Chondrocyte (in vitro differentiated cells): ENCODE data around the gene PAX5. TPM values are rescaled to one million over a fixed set of nuclear protein-coding genes. Genes with fewer than 3 reads are reported as not detected.
A peak's percentile ranks its signal among the peaks of the same experiment; 100 is the strongest.

Experiments
- DNase-seq: peaks from one replicate; pipeline ENCODE4 v3.0.0; 2021; ENCODE audit warnings: mixed read lengths, low spot score
- H3K27ac Mint-ChIP-seq: one replicate; pipeline ENCODE4 v1.8.0; 2021; ENCODE audit warnings: mild to moderate bottlenecking, moderate library complexity, mixed read lengths; ENCODE audit not compliant: unreplicated experiment
- H3K27me3 Mint-ChIP-seq: 2 replicates; pipeline ENCODE4 v1.8.0; 2021; ENCODE audit warnings: low read depth, mixed read lengths
- H3K36me3 Mint-ChIP-seq: 2 replicates; pipeline ENCODE4 v1.8.0; 2021; ENCODE audit warnings: low read depth, mixed read lengths
- H3K4me1 Mint-ChIP-seq: 2 replicates; pipeline ENCODE4 v1.8.0; 2021; ENCODE audit warnings: low read depth, mild to moderate bottlenecking, mixed read lengths
- H3K4me3 Mint-ChIP-seq: one replicate; pipeline ENCODE4 v1.8.0; 2021; ENCODE audit warnings: mild to moderate bottlenecking, moderate library complexity, mixed read lengths; ENCODE audit not compliant: unreplicated experiment
- H3K9me3 Mint-ChIP-seq: 2 replicates; pipeline ENCODE4 v1.8.0; 2021; ENCODE audit warnings: low read depth, mixed read lengths
- total RNA-seq: library from RNA; stranded (reverse); gene quantifications from 3 replicates; pipeline ENCODE4 v1.2.1, GENCODE V29; 2021
- TF ChIP-seq, protein P1 (sequence below): fragments of 200-600 bp; sonication (generic); IDR thresholded peaks from 2 replicates; pipeline ENCODE4 v1.5.0; 2021; ENCODE audit warnings: antibody characterized with exemption, mild to moderate bottlenecking, moderate library complexity

Gene PAX5
- total RNA-seq, 1 donor from 2014 or later = not detected

DNA sequence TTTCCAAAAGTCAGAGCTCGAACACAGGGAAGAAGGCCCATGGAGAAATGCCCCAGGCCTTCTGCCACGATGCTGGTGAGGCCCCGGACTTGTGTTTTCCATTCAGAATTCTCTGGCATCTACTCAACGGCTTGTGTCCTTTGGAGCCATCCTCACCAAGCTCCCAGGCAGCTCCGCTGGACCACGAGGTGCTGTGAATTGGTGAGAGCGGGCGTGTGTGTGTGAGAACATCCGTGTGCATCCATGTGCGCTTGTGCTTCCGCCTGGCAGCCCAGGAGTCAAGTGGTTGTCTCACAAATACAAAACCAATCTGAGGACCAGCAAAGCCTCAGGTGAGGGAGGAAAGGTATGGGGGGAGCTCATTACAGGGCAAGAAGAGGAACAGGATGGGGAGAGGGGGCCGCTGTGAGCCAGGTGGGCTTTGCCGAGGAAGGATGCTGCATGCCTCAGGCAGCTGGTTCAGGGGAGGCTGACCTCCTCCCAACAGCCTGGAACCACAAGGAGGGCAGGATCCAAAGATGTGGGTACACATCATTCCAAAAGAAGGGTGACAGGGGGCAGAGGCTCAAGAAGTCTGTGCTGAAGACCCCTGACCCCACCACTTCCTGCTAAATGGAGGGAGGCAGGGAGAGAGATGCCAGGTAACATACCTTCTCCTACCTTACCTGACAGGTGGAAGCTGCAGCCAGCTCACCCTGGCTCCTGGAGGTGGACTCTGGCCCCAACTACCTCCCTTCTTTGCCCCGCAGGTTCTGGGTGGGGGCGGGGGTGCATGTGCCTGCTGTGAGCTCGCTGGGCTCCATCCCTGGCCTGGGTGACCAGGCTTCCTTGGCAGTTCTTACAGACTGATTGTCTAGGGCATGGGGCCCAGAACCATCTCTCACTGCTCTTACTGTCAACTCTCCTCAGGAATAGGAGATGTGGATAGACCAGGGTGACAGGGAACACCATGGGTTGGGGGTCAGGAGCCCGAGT is 196.3 kb downstream of the PAX5 start:
- Mint-ChIP-seq H3K27ac (no peak overlapping the region), H3K4me3 (no peak overlapping the region), H3K36me3 (no peaks in the 10 kb centered on the region), H3K9me3 (no peaks in the 10 kb centered on the region), H3K4me1 (no peaks in the 10 kb centered on the region), H3K27me3 (peaks cover 37% of the 10 kb centered on the region)
- TF ChIP-seq, protein P1, sequence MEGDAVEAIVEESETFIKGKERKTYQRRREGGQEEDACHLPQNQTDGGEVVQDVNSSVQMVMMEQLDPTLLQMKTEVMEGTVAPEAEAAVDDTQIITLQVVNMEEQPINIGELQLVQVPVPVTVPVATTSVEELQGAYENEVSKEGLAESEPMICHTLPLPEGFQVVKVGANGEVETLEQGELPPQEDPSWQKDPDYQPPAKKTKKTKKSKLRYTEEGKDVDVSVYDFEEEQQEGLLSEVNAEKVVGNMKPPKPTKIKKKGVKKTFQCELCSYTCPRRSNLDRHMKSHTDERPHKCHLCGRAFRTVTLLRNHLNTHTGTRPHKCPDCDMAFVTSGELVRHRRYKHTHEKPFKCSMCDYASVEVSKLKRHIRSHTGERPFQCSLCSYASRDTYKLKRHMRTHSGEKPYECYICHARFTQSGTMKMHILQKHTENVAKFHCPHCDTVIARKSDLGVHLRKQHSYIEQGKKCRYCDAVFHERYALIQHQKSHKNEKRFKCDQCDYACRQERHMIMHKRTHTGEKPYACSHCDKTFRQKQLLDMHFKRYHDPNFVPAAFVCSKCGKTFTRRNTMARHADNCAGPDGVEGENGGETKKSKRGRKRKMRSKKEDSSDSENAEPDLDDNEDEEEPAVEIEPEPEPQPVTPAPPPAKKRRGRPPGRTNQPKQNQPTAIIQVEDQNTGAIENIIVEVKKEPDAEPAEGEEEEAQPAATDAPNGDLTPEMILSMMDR = no peak
- DNase-seq = peak; percentile 63

GRCh38 chr9:36836486-36836885 is 197.6 kb downstream of the PAX5 start:
- TF ChIP-seq, protein P1 = no peak
- no peak overlapping the region for H3K4me3 Mint-ChIP-seq
- no peak overlapping the region for H3K27ac Mint-ChIP-seq
- no peaks in the 10 kb centered on the region for H3K9me3 Mint-ChIP-seq
- H3K36me3 Mint-ChIP-seq = no peaks in the 10 kb centered on the region
- peak; percentile 38 for DNase-seq
- H3K4me1 Mint-ChIP-seq = no peaks in the 10 kb centered on the region
- H3K27me3 Mint-ChIP-seq = peaks cover 46% of the 10 kb centered on the region

- peak; percentile 60 for DNase-seq
- Mint-ChIP-seq H3K36me3 (no peaks in the 10 kb centered on the region), H3K9me3 (no peaks in the 10 kb centered on the region), H3K4me1 (no peaks in the 10 kb centered on the region), H3K27ac (no peak overlapping the region), H3K27me3 (peaks cover 49% of the 10 kb centered on the region), H3K4me3 (no peak overlapping the region)
- TF ChIP-seq, protein P1 = no peak
Observed at GRCh38 chr9:36835271-36835996, 198.6 kb downstream of the PAX5 start.

GRCh38 chr9:36834736-36835135 is 199.3 kb downstream of the PAX5 start:
- Mint-ChIP-seq H3K36me3 (no peaks in the 10 kb centered on the region), H3K27ac (no peak overlapping the region), H3K9me3 (no peaks in the 10 kb centered on the region), H3K4me1 (no peaks in the 10 kb centered on the region), H3K27me3 (peaks cover 51% of the 10 kb centered on the region), H3K4me3 (no peak overlapping the region)
- TF ChIP-seq, protein P1 = no peak
- DNase-seq = peak; percentile 71

DNA sequence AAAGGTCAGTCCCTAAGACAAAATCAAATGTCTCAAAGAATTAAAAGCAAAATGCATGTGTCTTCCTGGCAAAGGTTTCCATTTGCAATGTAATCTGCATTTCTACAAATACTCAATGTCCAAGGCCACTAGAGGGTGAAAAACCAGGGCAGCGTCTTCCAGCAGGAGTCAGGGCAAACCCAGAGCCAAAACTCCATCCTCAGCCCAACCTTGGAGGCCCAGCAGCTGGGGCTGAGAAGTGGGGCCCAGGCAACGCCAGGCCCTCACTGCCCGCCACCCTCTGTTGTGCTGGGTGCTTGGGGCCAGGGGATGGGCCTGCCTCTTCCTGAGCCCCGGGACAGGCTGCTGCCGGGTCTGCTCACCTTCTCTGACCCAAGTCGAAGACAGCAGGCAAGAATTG is 200.1 kb downstream of the PAX5 start:
- Mint-ChIP-seq H3K4me1 (no peaks in the 10 kb centered on the region), H3K9me3 (no peaks in the 10 kb centered on the region), H3K27me3 (peaks cover 48% of the 10 kb centered on the region), H3K36me3 (no peaks in the 10 kb centered on the region), H3K27ac (no peak overlapping the region), H3K4me3 (no peak overlapping the region)
- TF ChIP-seq, protein P1 = no peak
- no peak for DNase-seq
